GM15510 (cell line): ENCODE measurements around the gene KRT2.

Experiments
- POLR2A ChIP-seq: IDR thresholded peaks from 3 replicates; pipeline ENCODE4 v1.6.1; 2011; ENCODE audit warnings: borderline replicate concordance; ENCODE audit not compliant: insufficient read length; ENCODE audit errors: extremely low read depth

KRT2 gene

DNA sequence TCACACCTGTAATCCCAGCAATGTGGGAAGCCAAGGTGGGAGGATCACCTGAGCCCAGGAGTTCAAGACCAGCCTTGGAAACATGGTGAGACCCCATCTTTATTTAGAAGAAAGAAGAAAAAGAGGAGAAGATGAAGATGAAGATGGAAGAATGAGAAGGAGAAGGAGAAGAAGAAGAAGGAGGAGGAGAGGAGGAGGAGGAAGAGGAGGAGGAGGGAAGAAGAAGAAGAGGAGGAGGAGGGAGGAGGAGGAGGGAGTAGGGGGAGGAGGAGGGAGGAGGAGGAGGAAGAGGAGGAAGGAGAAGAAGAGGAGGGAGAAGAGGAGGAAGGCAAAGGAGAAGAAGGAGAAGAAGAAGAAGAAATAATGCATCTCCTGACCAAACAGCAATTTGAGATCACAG lies 37.2 kb upstream of the KRT2 start:
- TF ChIP-seq POLR2A = no peak

DNA sequence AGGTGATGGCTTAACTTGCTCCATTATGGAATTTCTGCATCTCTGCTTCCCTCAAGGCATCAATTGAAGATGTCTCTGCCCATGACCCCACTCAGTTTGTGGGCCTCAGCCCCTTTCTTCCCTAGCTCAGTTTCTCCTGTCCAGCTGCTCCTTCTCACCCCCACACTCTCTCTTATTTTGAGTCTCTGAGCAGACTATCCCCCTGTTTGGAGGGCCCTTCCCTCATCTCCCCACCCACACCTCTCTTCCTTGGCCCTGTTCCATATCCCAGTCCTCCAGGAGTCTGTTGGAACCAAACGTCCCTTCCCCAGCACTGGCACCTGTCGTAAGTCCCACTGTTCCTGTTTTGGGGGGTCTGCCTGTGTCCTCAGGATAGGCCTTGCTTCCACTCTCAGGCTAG lies 36.5 kb upstream of the KRT2 start:
- no peak for TF ChIP-seq POLR2A

DNA sequence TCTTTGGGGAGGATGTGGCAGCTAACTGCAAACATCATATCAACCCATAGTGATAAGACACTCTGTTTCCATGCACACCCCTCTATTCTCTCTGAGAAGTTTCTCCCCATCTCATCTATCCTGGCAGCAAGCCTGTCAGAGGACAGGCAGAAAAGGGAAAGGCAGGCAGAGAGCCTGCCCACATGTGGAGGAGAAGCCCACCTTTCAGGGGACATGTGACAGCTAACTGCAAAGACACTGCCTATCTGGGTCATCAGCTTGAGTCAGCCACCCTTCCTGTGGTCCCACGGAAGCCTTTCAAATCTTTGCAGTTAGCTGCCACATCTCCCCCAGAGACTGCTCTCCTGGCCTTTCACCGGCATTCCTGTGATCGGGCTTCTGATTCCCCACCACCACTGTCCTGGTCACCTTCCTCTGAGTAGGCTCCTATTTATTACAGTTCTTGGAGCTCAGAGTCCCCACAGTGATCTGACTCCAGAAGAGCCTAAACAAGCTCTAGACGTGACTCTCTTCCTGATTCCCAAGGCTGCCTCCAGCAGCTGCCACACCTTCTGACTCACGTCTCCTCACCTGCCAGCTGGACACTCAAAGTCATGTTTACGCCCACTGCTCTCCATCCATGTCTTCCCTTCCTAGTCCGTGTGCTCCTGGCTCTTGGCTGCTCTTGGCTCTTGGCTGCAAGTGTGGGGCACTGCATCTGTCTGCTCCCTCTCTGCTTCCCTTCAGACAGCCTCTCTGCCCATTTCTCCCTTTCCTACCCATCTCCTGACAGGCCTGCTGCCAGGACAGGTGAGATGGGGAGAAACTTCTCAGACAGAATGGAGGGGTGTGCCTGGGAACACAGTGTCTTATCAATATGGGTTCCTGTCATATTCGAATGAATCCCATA lies 35.7 kb upstream of the KRT2 start:
- no peak for TF ChIP-seq POLR2A

DNA sequence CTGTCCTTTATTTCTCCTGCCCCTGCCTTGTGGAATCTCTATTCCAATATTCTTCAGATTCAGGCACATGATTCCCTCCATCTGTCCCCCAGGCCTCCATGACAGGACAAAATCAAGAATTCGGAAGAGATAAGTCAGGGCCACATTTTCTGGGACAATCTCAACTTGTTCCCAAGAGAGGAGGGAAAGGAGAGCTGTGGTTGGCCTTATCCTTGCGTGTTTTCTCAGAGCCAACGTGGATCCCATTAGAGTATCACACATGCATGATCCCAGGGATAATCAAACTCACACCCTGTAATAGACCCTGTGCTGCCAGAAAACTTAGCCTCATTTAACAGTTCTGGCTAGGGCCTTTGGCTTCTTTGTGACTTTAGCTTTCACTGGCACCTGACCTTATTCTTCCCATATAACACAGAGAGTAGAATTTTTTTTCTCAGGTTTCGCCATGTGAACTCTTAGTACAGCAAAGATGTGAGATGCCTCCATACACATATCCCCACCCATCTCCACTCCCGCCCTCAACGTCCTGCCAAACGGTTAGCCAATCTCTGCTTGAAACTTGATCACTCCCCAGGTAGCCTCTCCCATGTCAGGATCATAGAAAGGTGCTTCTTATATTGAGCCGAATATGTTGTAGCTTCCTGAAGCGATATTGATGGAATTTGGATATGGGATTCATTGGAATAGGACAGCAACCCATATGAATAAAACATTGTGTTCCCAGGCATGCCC lies 34.9 kb upstream of the KRT2 start:
- TF ChIP-seq POLR2A = no peak

DNA sequence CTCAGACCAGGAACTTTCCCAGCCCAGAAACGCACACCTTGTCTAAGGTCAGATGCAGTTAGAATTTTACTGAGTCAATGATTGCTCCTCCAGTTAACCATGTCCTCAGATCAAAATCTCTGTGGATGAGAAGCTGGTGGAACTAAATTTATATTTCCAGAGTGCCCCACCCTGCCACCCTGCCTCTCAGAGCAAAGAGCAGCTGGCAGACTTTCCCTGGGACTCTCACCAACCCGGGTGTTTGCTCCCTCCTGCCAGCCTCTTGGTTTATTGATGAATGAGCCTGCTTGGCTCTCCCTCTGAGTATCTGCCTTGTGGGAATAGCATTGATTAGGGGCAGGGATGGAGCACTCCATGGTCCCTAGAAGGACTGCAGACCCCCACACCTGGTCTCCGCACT lies 34.1 kb upstream of the KRT2 start:
- TF ChIP-seq POLR2A = no peak

DNA sequence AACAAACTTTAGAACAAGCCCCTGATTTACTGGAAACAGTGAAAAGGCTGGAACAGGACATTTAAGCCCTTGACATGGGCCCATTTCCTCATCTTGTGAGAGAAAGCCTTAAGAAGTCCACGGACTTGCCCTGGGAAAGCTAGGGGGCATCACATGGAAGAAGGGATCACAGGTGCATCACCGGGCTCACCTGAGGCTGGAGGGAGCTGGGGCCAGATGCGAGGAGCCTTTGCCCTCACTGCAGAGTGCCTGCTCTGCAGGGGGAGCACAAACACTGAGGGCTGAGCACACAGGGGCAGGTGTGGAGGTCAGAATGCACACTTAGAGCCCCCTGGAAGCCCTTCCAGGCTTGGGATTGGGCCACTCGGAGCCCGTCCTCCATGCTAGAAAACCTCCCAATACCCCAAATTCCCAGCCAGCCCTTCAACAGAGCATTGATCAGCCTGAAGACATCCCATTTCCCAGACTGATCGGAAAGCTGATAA lies 33.4 kb upstream of the KRT2 start:
- no peak for TF ChIP-seq POLR2A

DNA sequence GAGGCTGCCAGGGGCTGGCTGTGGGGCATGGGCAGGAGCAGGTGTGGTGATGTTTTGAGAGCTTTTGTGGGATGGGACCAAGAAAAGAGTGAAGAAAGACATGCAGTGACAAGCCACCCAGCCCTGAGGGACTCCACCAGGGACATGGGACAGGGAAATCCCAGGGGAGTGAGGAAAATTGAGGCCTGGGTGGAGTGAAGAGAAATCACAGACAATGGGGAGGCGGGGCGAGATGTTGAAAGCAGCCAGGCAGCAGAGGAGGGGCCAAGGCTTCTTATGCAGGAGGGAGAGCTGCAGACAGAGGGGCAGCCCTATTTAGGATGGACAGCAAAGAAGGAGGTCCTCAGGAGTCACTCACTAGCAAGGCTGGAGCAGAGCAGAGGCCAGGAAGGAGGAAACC lies 32.4 kb upstream of the KRT2 start:
- TF ChIP-seq POLR2A = no peak

DNA sequence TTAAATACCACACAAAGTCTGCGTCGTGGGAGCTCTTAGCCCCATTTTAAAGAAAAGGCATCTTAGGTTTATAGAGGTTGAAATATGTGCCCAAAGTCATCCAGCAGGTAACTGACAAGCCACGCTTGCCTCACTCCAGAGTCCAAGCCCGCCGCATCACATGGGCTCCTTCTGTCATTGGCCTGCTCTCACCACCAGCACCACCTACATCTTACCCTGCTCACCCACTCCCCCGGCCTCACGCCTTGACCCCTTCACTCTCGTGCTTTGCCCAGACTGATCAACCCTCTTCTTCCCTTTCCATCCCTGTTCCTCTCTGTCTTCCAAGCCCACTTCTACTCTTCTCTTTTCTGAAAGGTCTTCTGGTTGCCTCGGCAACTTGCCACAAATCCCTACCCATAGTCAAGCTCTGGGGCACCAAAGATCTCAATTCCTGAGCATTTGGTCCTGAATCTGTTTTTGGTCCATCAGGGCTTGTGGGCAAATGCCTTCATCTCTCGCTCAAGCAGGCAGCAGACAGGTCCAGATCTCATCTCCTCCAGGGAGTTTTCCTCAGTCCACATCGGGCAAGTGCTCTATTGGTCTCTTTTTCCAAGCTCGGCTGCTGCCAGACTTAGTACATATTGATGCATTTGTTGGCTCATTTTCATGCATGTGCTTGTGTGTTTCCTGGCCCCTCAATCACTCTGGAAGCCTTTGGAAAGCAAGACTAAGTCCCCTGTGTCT lies 31.7 kb upstream of the KRT2 start:
- no peak for TF ChIP-seq POLR2A

DNA sequence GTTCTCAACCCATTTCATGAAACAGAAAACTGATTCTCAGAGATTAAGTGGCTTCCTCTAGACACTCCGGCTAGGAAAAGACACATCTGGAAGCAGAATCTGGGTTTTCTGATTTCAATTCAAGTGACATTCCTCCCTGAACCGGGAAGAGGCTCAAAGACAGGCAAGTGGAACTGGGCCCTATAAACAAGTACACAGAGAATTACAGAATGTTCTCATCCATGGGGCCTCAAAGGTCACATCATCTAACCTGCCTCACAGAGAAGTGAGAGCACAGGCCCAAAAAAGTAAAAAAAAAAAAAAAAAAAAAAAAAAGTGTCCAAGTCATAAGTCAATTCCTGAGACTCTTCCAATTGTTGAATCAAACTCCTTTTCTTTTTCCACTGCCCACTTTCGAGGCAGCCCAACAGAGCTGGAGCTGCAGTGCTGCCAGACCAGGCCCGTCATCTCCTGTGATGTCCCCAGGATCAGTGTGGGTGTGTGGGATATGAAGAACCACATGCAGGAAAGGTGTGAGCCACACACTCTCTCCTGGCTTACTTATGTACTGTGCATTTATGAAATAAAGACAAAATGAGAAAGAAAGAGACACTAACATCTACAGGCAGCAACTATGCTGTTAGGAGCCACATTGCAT lies 31.0 kb upstream of the KRT2 start:
- TF ChIP-seq POLR2A = no peak

DNA sequence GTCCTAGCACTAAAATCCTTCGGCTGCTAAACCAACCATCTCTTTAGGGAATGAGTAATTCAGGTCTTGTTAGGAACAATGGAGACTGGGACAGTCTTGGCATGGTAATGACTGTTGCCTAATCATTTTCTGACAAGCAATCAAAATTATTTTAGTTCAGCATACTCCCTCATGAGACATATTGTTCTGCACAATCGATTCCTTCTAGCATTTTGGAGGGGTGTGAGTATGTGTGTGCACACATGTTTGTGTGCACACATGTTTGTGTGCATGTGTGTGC lies 30.3 kb upstream of the KRT2 start:
- no peak for TF ChIP-seq POLR2A

DNA sequence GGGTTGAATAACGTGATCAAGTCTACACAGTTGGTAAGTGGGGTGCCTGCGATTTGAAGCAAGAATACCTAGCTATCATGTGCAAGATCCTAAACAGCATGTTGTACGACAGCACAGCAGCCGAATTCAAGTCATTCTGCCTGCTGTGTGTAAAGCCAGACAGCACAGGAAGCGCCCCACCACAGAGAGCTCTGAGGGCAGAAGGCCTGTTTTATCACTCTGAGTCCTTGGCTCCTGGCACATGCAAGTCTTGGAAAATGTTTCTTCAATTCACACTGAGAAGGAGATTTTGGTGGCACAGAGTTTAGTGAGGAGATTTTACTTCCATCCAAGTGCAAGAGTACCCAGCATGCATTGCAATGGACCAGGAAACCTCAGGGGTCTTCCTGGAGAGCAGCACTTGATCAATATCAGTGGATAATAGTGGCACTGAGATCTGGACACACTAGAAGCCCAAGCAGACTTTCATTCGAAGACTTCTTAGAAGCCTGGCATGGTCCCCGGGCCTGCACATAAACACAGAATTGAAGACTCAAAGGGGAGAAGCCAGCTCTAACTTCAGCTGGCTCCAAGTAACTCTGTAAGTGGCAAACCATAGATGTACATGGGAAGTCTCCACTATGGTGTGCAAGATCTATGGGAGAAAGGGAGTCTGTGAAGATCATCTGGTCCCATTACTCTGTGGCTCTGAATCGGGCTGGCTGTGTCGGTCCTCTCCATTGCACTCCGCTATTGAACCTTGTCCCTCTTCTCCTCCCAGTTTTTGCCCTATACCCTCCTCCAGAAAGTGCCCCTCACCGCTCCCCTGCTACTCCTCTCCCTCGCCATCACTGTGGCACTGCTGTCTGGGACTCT lies 29.7 kb upstream of the KRT2 start:
- TF ChIP-seq POLR2A = no peak

DNA sequence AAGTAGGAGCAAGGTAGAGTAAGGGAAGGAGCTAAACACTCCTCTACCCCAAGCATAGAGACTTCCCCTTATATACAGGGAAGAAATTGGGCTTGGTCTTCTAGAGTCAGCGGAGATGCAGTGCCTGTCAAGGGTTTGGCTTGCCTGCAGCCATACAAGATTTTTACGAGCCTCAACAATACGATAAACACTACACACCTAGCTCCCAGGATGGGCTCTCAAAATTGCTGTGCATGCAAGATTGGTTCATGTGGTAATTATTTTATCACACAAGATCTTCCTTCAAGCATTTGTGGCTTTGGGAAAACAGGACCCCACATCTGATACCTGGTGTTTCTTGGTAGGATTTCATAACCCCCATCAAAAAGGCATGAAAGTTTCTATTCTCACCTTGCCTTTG lies 28.4 kb upstream of the KRT2 start, which contains the start of gene KRT1:
Gene KRT1, minus strand, starts transcription at position 45 of the 400 bp plus-strand sequence. CDS start 59 bp downstream, outside the sequence.
- TF ChIP-seq POLR2A = no peak

DNA sequence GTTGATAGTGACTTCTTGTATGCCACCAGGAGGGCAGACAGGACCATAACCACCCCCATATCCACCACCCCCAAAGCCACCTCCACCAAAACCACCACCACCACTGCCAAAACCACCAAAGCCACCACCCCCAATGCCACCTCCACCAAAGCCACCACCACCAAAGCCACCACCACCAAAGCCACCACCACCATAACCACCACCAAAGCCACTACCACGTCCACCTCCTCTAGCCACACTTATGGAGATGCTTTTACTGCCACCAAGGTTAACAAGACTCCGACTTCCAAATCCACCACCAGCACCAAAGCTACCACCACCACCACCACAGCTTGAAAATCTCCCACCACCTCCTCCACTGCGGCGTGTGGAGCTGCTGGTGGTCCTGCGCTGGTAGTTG lies 27.9 kb upstream of the KRT2 start:
- TF ChIP-seq POLR2A = no peak

DNA sequence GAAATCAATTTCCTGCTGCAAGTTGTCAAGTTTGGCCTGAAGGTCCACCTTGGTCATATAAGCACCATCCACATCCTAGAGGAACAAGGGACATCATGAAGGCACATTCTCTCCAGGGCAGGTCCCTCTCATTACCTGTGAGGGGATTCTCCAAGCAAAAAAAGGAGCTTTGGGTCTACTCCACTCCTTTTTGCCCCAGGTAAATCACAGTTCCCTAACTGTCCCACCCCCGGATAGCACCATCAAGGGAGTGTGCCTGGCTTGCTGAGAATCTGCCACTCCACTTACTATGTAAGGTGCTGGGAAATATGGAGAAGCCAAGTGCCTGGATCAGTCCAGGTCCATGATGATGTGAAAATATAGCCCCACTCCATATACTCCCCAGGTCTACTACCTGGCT lies 25.7 kb upstream of the KRT2 start:
- no peak for TF ChIP-seq POLR2A
